Activated T-cell treated with anti-CD3 and anti-CD28 coated beads, Interleukin-2, amount 50 U/mL, for 1 hour (primary cell): ENCODE data around the gene IMPDH1.

Source experiments
- DNase-seq: peaks from one replicate; pipeline ENCODE4 v3.0.0-alpha.2; 2020

Gene IMPDH1

DNA sequence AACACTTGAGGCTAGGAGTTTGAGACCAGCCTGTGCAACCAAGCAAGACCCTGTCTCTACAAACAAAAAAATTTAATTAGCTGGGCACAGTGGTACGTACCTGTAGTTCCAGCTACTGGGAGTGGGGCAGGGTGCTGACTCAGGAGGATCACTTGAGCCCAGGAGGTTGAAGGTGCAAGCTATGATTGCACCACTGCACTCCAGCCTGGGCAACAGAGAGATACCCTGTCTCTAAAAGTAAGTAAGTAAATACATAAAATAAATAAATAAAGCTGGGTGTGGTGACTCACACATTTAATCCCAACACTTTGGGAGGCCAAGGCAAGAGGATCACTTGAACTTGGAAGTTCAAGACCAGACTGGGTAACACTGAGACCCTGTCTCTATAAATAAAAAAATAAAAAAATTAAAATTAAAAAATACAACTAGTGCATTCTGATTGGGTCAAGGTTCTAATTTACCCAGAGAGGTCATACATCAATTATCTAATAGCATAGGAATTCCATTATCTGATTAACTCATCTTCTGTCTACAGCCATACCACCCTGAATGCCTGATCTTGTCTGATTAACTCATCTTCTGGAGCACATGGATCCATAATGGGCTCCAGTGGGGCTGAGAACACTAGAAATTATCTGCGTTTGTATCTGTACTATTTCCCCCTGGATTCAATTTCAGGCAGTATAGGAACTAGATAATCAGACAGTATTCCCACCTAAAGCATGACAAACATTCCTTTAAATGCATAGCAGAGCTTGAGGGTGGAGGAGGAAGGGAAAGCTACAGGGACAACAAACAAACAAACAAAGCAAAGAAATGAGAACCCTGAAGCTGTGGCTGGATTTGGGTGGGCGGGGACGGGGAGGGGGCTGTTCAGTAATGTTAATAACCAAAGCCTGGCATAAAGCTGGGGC, 24.9 kb upstream of the IMPDH1 start:
- no peak for DNase-seq

GRCh38 chr7:128431754-128432153, 22.0 kb upstream of the IMPDH1 start:
- DNase-seq = no peak

GRCh38 chr7:128431221-128431620, 21.4 kb upstream of the IMPDH1 start:
- DNase-seq = no peak

GRCh38 chr7:128430207-128430606, 20.4 kb upstream of the IMPDH1 start:
- no peak for DNase-seq

- no peak for DNase-seq
These were observed 17.6 kb upstream of the IMPDH1 start for GRCh38 chr7:128427289-128427891.

GRCh38 chr7:128425850-128426249, 16.1 kb upstream of the IMPDH1 start:
- peak; percentile 80 for DNase-seq

- no peak for DNase-seq
These were observed 15.0 kb upstream of the IMPDH1 start for GRCh38 chr7:128424686-128425275.

GRCh38 chr7:128422842-128423241, 13.1 kb upstream of the IMPDH1 start:
- no peak for DNase-seq

DNA sequence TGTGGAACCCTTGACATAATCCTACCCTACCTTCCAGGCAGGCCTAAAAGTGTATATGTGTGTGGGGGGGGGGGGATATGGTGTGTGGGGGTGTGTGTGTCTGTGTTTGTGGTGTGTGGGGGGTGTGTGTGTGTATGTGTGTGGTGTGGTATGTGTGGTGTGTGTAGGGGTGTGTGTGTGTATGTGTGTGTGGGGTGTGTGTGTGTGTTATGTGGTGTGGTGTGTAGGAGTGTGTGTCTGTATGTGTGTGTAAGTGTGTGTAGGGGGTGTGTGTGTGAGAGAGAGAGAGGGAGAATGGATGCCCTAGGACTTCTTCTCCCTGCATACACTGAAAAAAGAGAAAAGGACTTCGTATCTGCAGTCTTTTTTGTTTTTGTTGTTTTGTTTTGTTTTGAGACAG, 12.3 kb upstream of the IMPDH1 start:
- DNase-seq = no peak

GRCh38 chr7:128421384-128421783, 11.6 kb upstream of the IMPDH1 start:
- no peak for DNase-seq

- DNase-seq = no peak
These were observed 11.0 kb upstream of the IMPDH1 start for GRCh38 chr7:128420773-128421172.

DNA sequence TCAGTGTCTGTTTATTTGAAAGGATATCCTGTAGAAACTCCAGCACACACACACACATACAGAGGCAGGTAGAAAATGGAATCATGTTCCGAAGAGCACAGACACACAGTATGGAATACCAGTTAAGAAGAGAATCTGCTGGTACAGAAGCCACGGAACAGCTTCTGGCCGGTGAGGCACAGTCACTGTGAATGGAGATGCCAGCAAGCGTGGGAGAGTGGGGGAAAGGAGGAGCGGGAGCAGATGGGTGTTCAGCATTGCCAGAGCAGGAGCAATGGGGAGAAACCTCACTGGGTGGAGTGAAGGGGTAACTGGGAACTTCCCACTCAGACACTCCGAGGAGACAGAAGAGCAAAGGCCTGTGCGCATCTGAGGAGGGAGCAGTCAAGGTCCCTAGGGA, 9.5 kb upstream of the IMPDH1 start:
- DNase-seq = no peak

- no peak for DNase-seq
These were observed 7.3 kb upstream of the IMPDH1 start for GRCh38 chr7:128417071-128417470.

DNA sequence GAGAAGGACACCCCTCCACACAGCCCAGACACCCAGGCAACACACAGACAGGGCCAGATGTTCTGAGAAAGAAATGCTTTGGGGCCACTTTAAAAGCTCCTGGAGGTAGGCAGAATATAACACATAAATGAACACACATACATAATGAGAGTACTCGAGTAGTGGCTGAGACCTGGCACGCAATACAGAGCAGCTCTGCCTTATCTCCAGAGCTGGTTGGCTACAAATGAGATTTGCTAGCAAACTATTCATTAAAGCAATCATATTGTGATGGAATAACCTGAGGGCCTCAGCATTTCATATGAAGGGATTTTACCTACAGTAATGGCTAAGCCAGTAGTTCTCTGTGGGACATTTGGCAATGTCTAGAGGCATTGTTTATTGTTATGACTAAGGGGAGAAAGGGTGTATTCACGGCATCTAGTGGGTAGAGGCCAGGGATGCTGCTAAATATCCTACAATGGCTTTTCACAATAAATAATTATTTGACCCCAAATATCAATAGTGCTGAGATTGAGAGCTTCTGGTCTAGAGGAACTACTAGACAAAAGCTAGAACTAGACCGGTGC, 5.5 kb upstream of the IMPDH1 start:
- DNase-seq = no peak

DNA sequence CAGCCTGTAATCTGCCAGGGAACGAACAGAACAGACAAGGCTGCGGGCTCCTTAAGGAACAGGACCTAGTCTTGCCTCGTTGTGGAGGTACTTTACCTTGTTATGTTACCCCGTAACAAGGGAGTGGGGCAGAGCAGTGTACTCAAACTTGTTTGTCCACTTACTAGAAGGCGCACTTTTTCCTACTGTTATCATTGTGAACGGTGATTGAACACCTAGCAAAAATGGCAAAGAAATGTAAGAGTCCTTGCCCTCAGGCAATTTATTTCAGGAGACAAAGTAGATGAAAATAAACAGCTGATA, 620 bp upstream of the IMPDH1 start:
- no peak for DNase-seq

GRCh38 chr7:128408709-128409595, 830 bp downstream of the IMPDH1 start:
- no peak for DNase-seq

DNA sequence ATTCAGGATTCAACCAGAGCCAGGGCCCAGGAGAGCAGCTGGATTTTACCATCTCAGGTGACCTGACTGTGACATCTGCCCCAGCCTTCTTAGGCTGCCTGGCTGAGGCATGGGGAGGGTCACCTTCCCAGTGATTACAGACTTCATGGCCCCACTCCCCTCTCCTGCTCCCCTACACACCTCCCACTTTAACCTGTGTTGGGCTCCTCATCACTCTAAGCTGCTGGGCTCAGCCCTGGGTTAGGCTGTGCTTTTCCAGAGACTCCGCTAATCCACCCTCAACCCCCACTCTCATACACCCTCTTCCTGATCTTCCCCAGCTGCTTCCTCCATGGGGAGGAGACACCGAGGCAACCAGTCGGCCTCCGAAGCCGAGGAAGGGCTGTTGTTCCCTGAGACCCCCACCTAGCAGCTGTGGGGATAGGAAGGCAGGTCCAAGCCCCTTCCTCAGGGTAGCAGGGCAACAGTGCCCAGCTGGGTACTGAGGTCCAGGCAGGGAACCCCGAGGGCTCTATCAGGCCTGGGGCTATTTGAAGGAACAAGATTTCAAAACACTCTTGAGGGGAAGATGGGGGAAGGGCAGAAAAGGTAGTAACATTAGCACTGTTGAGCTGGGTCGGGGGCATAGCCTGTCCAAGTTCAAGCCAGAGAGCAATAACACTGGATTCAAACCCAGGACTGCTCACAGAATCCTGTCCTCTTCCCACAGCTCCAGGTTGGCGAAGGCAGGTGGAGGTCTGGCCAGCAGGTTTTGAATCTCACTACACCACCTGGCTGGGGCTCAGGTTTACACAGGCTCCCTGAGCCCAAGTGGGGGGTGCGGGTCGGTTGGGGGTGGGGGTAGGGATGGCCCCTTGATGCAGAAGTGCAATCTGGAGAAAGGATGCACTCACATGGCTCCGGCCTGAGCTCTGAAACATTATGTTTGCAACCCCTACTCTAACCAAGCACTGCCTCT, 1.8 kb downstream of the IMPDH1 start:
- DNase-seq = peak; percentile 28

DNA sequence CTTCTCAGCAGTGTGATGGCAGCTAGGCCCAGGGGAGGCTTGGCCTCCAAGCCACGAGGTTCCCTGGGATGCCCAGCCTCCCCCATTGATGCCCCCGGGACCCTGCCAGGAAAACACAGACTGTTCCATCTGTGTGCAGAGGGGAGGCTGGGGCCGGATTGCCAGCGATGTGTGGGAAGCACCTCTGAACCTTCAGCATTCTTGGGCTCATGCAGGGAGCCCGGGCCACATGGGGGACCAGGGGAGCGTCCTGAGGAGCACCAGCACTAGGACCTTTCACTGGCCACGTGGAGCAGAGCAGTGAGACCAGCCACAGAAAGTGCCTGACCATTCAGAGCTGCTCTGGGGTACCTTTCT, 2.6 kb downstream of the IMPDH1 start:
- peak; percentile 28 for DNase-seq

GRCh38 chr7:128406314-128407232, 3.2 kb downstream of the IMPDH1 start:
- no peak for DNase-seq

GRCh38 chr7:128405471-128406313, 4.1 kb downstream of the IMPDH1 start:
- DNase-seq = peak; percentile 71
